B cell (primary cell): ENCODE measurements around the gene USP2. TPM values are rescaled to one million over a fixed set of nuclear protein-coding genes. Genes with fewer than 3 reads are reported as not detected.

Experiments used
- ATAC-seq: fragments of 200-7000 bp; cut with Tn5 transposase; one replicate; pipeline ENCODE4 v1.10.0; 2021; ENCODE audit warnings: low read depth, mild to moderate bottlenecking, moderate number of reproducible peaks, moderate library complexity
- CTCF ChIA-PET: fragments of 350-600 bp; sonication (Branson Sonifier 250); formaldehyde crosslinking; loops from one replicate; lab custom pipeline; 2021; ENCODE audit warnings: antibody characterized with exemption, inconsistent platforms; lab: Charles Lee
- POLR2A ChIA-PET: fragments of 350-600 bp; sonication (Branson Sonifier 250); formaldehyde crosslinking; loops from one replicate; lab custom pipeline; 2021; ENCODE audit warnings: antibody characterized with exemption; lab: Charles Lee
- DNase-seq: peaks from one replicate; pipeline ENCODE4 v3.0.0; 2013
- H2AFZ ChIP-seq: 2 replicates; pipeline ENCODE4 v1.6.1; 2012; ENCODE audit warnings: mild to moderate bottlenecking, low read depth, low read length; ENCODE audit not compliant: insufficient read depth, poor library complexity, severe bottlenecking
- H3K27ac ChIP-seq, 2 donors: 1 replicate in 1 of 2; 2 replicates in 1 of 2; pipeline ENCODE4 v1.5.1; 2012 to 2013; ENCODE audit warnings: low read length in 2 of 2, mild to moderate bottlenecking in 2 of 2, moderate library complexity in 1 of 2
- H3K27me3 ChIP-seq, 4 experiments: fragments of 200-600 bp in 1 of 4; sonication (generic) in 1 of 4; replicated peaks in 1 of 4; 1 replicate in 2 of 4; 2 replicates in 2 of 4; pipeline versions ENCODE4 v1.6.1 to v1.7.0; 2013 to 2016; ENCODE audit warnings: low read length in 3 of 4, mild to moderate bottlenecking in 2 of 4, mixed read lengths in 1 of 4, moderate library complexity in 1 of 4; ENCODE audit not compliant: insufficient read depth in 4 of 4, control insufficient read depth in 3 of 4; ENCODE audit errors: control extremely low read depth in 1 of 4
- H3K36me3 ChIP-seq, 2 experiments: replicated peaks in 1 of 2; 1 replicate in 1 of 2; 2 replicates in 1 of 2; pipeline versions ENCODE4 v1.6.1 to v1.7.1; 2013; ENCODE audit warnings: low read length in 1 of 2; ENCODE audit not compliant: insufficient read depth in 2 of 2, control insufficient read depth in 1 of 2; ENCODE audit errors: control extremely low read depth in 1 of 2, extremely low read depth in 1 of 2
- H3K4me1 ChIP-seq, 2 donors: fragments of 200-600 bp in 1 of 2; sonication (generic) in 1 of 2; 1 replicate in 1 of 2; 2 replicates in 1 of 2; pipeline versions ENCODE4 v1.5.1 to v1.6.1; 2013 to 2017; ENCODE audit warnings: low read length in 2 of 2; ENCODE audit not compliant: control insufficient read depth in 2 of 2, insufficient read depth in 2 of 2
- H3K4me2 ChIP-seq: replicated peaks from 2 replicates; pipeline ENCODE3; 2012; ENCODE audit warnings: mild to moderate bottlenecking, low read depth, low read length; ENCODE audit not compliant: poor library complexity, severe bottlenecking
- H3K4me3 ChIP-seq, 5 experiments: fragments of 200-600 bp in 1 of 5; sonication (generic) in 1 of 5; 1 replicate in 3 of 5; 2 replicates in 2 of 5; pipeline versions ENCODE4 v1.5.1 to v1.7.0; 2011 to 2016; ENCODE audit warnings: low read length in 4 of 5, mild to moderate bottlenecking in 4 of 5, low read depth in 2 of 5, control low read depth in 1 of 5, moderate library complexity in 1 of 5; ENCODE audit not compliant: insufficient read depth in 1 of 5; ENCODE audit errors: control extremely low read depth in 1 of 5, extremely low read depth in 1 of 5
- H3K79me2 ChIP-seq: fragments of 200-600 bp; sonication (generic); one replicate; pipeline ENCODE4 v1.6.0; 2016; ENCODE audit warnings: low read length; ENCODE audit not compliant: control insufficient read depth, insufficient read depth
- H3K9ac ChIP-seq: fragments of 200-600 bp; sonication (generic); 2 replicates; pipeline ENCODE4 v1.6.1; 2017; ENCODE audit warnings: mild to moderate bottlenecking, low read length, moderate library complexity
- H3K9me3 ChIP-seq, 3 donors: one replicate each; pipeline versions ENCODE4 v1.6.1 to v1.7.1; 2013; ENCODE audit warnings: low read length in 2 of 3; ENCODE audit not compliant: control insufficient read depth in 2 of 3, insufficient read depth in 1 of 3; ENCODE audit errors: control extremely low read depth in 1 of 3
- H4K20me1 ChIP-seq: 2 replicates; pipeline ENCODE4 v1.6.0; 2012; ENCODE audit warnings: mild to moderate bottlenecking, low read length; ENCODE audit not compliant: insufficient read depth, control insufficient read depth, poor library complexity, severe bottlenecking
- H3K27ac Mint-ChIP-seq: one replicate; pipeline ENCODE4 v1.8.0; 2021; ENCODE audit warnings: mixed read lengths
- H3K27me3 Mint-ChIP-seq: one replicate; pipeline ENCODE4 v1.8.0; 2021; ENCODE audit warnings: mixed read lengths
- H3K4me1 Mint-ChIP-seq: one replicate; pipeline ENCODE4 v1.8.0; 2021; ENCODE audit warnings: mixed read lengths
- H3K4me3 Mint-ChIP-seq: one replicate; pipeline ENCODE4 v1.8.0; 2021; ENCODE audit warnings: mixed read lengths
- H3K9me3 Mint-ChIP-seq: one replicate; pipeline ENCODE4 v1.8.0; 2022; ENCODE audit warnings: mixed read lengths; ENCODE audit not compliant: insufficient read depth
- EZH2 ChIP-seq: IDR thresholded peaks from 2 replicates; pipeline ENCODE4 v1.6.1; 2012; ENCODE audit warnings: borderline replicate concordance, low read depth, mild to moderate bottlenecking, moderate library complexity, low read length; ENCODE audit not compliant: insufficient read depth, poor library complexity, severe bottlenecking
- WGBS: methylation state at CpG from one replicate; pipeline ENCODE4 v1.1.5; 2013; ENCODE audit warnings: missing lambda C conversion rate; ENCODE audit not compliant: insufficient coverage; 5-methylcytosine and 5-hydroxymethylcytosine counted together
- intact Hi-C: fragments of 100-400 bp; cut with micrococcal nuclease; formaldehyde crosslinking; loops from one replicate; pipeline ENCODE4 v1.10.0; 2022
- polyA plus RNA-seq: library from polyadenylated mRNA; depleted of rRNA; stranded (reverse); fragments of >200 nt; gene quantifications from 2 replicates; pipeline ENCODE4 v1.2.3, GENCODE V29; 2012
- total RNA-seq, 2 donors: library from RNA; stranded (reverse); fragments of 120-200 nt in 1 of 2; gene quantifications; 1 replicate in 1 of 2; 2 replicates in 1 of 2; pipeline versions ENCODE4 v1.2.3 to v1.2.4, GENCODE V29; 2013 to 2022
- TF ChIP-seq, protein P1 (sequence below): fragments of 200-600 bp; IDR thresholded peaks from one replicate; pipeline ENCODE4 v1.8.0; 2022; ENCODE audit warnings: antibody characterized with exemption, mild to moderate bottlenecking

USP2 gene
- total and polyA plus RNA-seq, 2 donors (not counting 1 experiment from before 2014, with no cell fraction given): 0.09 TPM; not detected in 1

DNA sequence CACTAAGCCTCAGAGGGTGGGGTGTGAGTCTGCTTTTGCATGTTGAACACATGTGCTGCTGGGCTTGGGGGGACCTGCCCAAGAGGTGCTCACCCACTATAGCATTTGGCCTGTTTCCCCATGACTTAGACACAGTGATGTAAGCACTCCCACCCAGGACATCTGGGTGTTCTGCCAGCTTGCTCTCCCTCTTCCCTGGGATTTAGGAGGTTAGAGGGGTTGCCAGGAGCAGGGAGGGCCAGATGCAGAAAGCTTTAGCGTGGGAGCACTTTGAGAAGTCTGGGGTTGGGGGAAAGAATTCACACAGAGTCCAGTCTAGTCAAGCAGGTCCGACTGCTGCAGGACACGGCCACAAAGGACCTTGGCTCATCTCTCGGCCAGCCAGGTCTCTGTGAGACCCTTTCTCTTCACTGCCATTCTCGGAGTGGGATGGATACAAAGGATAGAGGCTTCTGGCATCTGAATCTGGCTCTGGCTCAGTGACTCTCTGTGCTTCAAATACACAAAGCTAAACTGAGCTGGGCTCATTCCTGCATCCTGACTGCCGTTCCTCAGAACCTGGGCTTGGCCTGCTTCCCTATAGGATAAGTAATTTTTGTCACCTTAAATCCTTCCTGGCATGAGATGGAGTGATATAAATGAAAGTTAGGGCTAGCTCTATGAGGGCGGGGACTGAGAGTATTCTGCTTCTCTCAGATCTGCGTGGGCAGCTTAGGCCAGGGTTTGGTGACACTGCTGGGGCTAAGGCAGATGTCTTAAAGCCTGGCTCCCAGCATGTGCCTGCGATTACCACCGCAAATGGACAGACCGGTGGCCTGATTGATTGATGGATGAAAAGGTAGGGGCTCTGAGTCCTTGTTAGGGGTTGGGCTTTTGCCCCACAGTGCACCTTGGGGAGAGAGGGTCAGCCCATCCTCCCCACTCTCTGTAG lies 14.5 kb downstream of the USP2 start:
- H3K4me2 ChIP-seq: no peak overlapping the region
- intact Hi-C loops: no loop called here
- peaks cover 13% of the 10 kb centered on the region for H3K4me1 Mint-ChIP-seq
- CTCF ChIA-PET: interaction anchor here (1.5 to 3.6 kb wide), 3 partner anchors 10 to 12 kb away, joined by 3 to 16 read pairs (median 4); no protein-coding TSS in a partner anchor
- H3K9me3 Mint-ChIP-seq: no peaks in the 10 kb centered on the region
- peaks cover 0 to 19% (median 0%) of the 10 kb centered on the region in 3 donors for H3K9me3 ChIP-seq
- H3K4me1 ChIP-seq: peaks cover 15 to 19% of the 10 kb centered on the region in 2 donors
- H3K79me2 ChIP-seq: no peaks in the 10 kb centered on the region
- no peak overlapping the region for H3K4me3 ChIP-seq
- DNase-seq (no peak), ATAC-seq (no peak)
- no peak overlapping the region for H3K9ac ChIP-seq
- H3K27ac Mint-ChIP-seq: no peak overlapping the region
- H2AFZ ChIP-seq: no peak overlapping the region
- no peak overlapping the region for H3K4me3 Mint-ChIP-seq
- H3K27me3 ChIP-seq: peaks cover 0 to 58% (median 27%) of the 10 kb centered on the region in 4 experiments
- WGBS: 88% methylated on average over 5 of the region's 11 CpGs
- no peaks in the 10 kb centered on the region for H4K20me1 ChIP-seq
- POLR2A ChIA-PET: interaction anchor here (0.6 kb wide), 1 partner anchor 29 kb away, joined by 11 read pairs; no protein-coding TSS in a partner anchor
- TF ChIP-seq, protein P1, sequence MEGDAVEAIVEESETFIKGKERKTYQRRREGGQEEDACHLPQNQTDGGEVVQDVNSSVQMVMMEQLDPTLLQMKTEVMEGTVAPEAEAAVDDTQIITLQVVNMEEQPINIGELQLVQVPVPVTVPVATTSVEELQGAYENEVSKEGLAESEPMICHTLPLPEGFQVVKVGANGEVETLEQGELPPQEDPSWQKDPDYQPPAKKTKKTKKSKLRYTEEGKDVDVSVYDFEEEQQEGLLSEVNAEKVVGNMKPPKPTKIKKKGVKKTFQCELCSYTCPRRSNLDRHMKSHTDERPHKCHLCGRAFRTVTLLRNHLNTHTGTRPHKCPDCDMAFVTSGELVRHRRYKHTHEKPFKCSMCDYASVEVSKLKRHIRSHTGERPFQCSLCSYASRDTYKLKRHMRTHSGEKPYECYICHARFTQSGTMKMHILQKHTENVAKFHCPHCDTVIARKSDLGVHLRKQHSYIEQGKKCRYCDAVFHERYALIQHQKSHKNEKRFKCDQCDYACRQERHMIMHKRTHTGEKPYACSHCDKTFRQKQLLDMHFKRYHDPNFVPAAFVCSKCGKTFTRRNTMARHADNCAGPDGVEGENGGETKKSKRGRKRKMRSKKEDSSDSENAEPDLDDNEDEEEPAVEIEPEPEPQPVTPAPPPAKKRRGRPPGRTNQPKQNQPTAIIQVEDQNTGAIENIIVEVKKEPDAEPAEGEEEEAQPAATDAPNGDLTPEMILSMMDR: no peak
- no peak for TF ChIP-seq EZH2
- H3K27me3 Mint-ChIP-seq: peaks cover 69% of the 10 kb centered on the region
- H3K27ac ChIP-seq: no peak overlapping the region
- no peaks in the 10 kb centered on the region for H3K36me3 ChIP-seq
